Midbrain (tissue), 1 donor: ENCODE data around the gene ZNF28.
A peak's percentile ranks its signal among the peaks of the same experiment; 100 is the strongest.
"Not testable (repeated sequence)": the region's sequence is repeated elsewhere in the genome, so short reads cannot be mapped to it uniquely, and the experiment has no call there.

ENCODE experiments used
- DNase-seq: peaks from one replicate; lab custom pipeline; 2025; lab: John Stamatoyannopoulos, UW

The ZNF28 gene

DNA sequence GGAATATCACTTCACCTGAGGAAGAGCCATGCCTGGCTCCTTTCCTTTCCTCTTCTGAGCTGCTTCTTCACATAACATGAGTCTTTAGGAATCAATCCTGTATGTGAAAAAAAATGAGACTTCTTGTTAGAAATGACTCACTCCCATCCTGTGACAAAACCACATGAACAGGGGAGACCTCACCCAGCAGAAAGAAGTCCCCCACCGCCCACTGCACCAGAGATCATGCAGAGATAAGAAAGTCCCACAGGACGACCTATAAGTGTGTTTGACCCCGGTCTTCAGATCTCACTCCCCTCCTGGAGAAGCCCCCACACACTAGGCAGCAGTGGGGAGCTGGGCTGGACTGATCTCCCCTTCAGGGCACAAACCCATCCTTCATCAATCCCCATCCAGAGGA lies 42.6 kb downstream of the ZNF28 start:
- no peak for DNase-seq

DNA sequence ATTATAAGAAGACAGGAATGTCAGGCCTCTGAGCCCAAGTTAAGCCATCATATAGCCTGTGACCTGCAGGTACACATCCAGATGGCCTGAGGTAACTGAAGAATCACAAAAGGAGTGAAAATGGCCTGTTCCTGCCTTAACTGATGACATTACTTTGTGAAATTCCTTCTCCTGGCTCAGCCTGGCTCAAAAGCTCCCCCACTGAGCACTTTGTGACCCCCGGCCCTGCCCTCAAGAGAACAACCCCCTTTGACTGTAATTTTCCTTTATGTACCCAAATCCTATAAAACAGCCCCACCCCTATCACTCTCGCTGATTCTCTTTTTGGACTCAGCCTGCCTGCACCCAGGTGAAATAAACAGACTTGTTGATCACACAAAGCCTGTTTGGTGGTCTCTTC lies 65.0 kb downstream of the ZNF28 start:
- not testable (repeated sequence) for DNase-seq

DNA sequence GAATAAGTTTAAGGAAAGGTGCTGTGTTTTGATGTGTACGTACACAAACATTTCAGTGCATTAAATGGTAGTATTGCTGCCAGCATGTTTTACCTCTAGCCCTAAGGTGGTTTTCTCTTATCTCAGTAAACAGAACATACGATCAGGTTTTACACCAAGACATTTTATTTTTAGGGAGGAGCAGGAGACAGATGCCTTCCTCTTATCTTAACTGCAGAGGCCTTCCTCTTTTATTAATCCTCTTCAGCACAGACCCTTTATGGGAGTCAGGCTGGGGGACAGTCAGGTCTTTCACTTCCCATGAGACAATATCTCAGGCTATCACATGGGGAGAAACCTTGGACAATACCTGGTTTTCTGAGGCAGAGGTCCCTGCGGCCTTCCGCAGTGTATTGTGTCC lies 71.7 kb downstream of the ZNF28 start:
- no peak for DNase-seq

DNA sequence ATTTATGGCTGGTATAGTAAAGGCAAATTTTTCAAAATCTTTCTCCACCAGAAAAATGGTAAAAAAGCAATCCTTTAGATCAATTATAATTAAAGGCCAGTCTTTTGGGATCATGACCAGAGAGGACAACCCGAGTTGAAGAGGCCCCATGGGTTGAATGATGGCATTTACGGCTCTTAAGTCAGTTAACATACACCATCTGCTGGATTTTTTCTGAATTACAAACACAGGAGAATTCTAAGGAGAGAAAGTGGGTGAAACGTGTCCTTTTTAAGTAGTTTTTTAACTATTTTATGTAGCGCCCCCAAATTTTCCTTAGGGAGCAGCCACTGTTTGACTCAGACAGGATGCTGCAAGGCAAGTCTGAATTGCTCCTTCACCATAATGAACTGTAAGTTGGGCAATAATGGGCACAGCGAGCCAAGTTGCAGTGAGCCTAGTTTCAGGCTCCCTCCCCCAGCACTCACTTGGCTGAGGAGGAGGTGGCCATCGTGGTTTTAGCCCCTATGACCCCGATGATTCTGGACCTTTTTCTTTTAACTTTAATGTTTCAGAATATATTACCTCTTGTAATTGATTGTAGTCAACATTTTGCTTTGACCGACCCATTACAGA lies 73.0 kb downstream of the ZNF28 start:
- peak; percentile 47 for DNase-seq
